ENCODE data around the gene LEMD3. TPM values are rescaled to one million over a fixed set of nuclear protein-coding genes. Genes with fewer than 3 reads are reported as not detected.
"Not testable (repeated sequence)": the region's sequence is repeated elsewhere in the genome, so short reads cannot be mapped to it uniquely, and the experiment has no call there.

LEMD3 gene
- total and polyA plus RNA-seq, 2 donors = 12.1 to 69.4 TPM

DNA sequence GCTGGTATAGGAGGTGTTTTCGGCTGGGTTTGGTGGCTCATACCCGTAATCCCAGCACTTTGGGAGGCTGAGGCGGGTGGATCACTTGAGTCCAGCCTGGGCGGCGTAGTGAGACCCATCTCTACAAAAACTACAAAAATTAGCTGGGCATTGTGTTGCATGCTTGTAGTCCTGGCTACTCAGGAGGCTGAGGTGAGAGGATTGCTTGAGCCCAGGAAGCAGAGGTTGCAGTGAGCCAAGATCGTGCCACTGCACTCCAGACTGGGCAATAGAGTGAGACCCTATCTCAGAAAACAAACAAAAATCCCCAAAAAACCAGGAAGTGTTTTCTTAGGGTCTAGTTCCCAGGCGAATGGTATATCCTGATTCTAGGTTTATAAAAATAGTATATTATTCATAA is 116.1 kb downstream of the LEMD3 start:
- not testable (repeated sequence) for H3K27ac ChIP-seq (ENCODE audit: low read depth); H3K36me3 ChIP-seq (ENCODE audit: insufficient read depth); DNase-seq (ENCODE audit: extremely low spot score); H3K4me3 ChIP-seq (ENCODE audit: low read depth, low read length); H3K4me1 ChIP-seq (ENCODE audit: insufficient read depth)
- 92% methylated on average over 7 of the region's 7 CpGs for WGBS

DNA sequence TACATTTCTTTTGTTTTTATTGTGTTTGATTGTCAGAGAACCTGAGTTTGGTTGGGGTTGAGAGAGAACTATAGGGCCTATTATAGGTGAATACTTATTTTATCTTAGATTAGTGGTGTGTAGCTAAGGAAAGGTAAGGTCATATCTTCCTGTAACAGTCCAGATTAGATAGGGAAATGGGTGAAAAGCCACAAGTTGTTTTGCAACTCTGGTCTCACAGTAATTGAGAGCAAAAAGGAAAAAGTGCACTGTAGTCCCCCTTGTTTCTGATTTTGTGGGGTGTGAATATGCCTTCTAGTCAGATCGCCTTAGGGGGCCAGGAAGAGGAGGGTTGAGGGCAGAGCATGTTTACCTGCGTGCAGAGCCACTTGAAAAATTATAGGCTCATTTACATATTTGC is 118.0 kb downstream of the LEMD3 start:
- DNase-seq (ENCODE audit: extremely low spot score) = no peak
- no peak overlapping the region for H3K4me3 ChIP-seq (ENCODE audit: low read depth, low read length)
- no peak overlapping the region for H3K27ac ChIP-seq (ENCODE audit: low read depth)
- H3K36me3 ChIP-seq (ENCODE audit: insufficient read depth) = no peaks in the 10 kb centered on the region
- no peaks in the 10 kb centered on the region for H3K4me1 ChIP-seq (ENCODE audit: insufficient read depth)
- WGBS = 77% methylated on average over 2 of the region's 2 CpGs

DNA sequence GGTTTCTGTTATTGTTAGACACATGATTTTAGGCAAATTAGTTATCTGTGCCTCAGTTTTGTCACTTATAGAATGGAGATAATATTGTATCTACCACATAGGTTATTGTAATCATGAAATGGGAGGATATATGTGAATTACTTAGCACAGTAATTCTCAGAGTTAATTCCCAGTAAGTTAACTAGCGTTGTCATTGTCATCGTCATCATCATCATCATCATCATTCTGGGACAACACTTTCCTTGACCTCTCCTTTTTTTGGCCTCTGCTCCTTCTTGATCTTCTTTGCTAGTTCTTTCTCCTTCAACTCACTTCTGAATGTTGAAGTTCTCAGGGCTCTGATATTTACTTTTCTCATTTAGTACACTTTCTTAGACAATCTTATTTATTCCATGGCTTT is 122.9 kb downstream of the LEMD3 start:
- no peak overlapping the region for H3K4me3 ChIP-seq (ENCODE audit: low read depth, low read length)
- no peaks in the 10 kb centered on the region for H3K36me3 ChIP-seq (ENCODE audit: insufficient read depth)
- DNase-seq (ENCODE audit: extremely low spot score) = no peak
- no peaks in the 10 kb centered on the region for H3K4me1 ChIP-seq (ENCODE audit: insufficient read depth)
- WGBS = 97% methylated on average over 2 of the region's 2 CpGs
- H3K27ac ChIP-seq (ENCODE audit: low read depth) = no peak overlapping the region

DNA sequence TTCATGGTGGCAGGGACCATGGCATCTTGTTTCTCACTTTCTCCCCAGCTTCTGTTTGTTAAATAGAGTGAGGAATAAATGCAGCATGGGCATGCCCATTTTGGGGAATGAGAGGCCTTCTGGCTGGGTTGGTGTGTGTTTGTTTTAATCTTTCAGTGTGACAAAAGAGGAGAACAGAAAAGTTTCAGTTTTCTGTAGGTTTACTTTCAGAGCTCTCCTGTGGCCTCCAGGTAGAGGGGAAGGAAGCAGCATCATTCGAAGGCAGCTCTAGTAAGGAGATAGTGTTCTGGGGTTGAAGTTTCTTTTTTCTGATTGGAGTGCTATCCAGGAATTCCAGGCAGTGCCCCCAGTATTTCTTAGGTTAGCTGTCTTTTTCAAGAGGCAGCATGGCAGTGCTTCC is 124.4 kb downstream of the LEMD3 start:
- 81% methylated on average over 1 of the region's 1 CpG for WGBS
- Histone ChIP-seq H3K27ac (ENCODE audit: low read depth) (no peak overlapping the region), H3K4me3 (ENCODE audit: low read depth, low read length) (no peak overlapping the region), H3K36me3 (ENCODE audit: insufficient read depth) (no peaks in the 10 kb centered on the region), H3K4me1 (ENCODE audit: insufficient read depth) (no peaks in the 10 kb centered on the region)
- DNase-seq (ENCODE audit: extremely low spot score) = no peak

DNA sequence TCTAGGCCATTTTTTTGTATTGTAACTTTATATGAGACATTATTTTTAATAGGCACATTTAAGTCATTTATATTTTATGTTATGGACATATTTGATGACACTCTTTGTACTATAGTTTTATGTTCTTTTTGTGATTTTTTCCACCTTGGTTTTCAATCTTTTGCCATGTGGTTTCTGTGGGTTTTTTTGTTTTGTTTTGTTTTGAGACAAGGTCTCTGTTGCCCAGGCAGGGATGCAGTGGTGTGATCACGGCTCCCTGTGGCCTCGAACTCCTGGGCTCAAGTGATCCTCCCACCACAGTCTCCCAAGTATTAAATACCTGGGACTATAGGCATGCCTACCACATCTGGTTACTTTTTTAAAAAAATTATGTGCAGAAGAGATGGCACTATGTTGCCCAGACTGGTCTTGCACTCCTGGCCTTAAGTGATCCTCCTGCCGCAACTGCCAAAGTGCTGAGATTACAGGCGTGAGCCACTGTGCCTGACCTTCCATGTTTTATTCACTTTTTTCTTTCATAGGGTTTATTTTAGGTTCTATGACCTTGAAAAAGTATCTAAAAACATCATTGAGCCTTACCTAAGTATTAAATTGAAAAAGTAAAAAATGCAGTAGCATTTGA is 125.4 kb downstream of the LEMD3 start:
- Histone ChIP-seq H3K27ac (ENCODE audit: low read depth) (no peak overlapping the region), H3K4me3 (ENCODE audit: low read depth, low read length) (no peak overlapping the region), H3K36me3 (ENCODE audit: insufficient read depth) (no peaks in the 10 kb centered on the region), H3K4me1 (ENCODE audit: insufficient read depth) (no peaks in the 10 kb centered on the region)
- DNase-seq (ENCODE audit: extremely low spot score) = no peak
- WGBS = 86% methylated on average over 4 of the region's 4 CpGs

DNA sequence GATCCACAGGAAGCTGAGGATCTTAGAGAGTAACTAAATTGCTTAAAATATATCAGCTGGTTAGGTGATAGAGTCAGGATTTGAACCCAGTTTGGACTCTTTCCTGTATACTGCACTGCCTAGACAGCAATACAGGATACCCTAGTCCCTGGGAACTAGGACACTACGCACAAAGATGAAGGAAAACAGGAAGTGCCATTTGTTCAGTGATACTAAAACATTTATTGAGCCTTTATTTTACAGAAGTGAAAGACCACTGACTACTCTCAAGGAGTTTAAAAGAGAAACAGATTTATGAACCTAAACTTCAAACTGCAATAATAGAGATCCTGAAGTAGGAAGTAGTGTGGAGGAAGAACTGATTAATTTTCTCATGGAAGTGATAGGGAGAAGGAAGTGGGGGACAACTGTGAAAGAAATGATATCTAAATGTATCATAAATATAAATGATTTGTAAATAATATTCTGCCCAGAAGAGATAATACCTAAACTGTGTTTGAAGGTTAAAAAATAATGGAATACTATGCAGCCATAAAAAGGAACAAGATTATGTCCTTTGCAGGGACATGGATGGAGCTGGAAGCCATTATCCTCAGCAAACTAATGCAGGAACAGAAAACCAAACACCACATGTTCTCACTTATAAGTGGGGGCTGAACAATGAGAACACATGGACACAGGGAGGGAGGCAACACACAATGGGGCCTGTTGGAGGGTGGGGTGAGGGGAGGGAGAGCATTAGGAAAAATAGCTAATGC is 127.3 kb downstream of the LEMD3 start:
- DNase-seq (ENCODE audit: extremely low spot score) = no peak
- WGBS = 84% methylated on average over 1 of the region's 1 CpG
- H3K4me1 ChIP-seq (ENCODE audit: insufficient read depth) = no peaks in the 10 kb centered on the region
- no peak overlapping the region for H3K4me3 ChIP-seq (ENCODE audit: low read depth, low read length)
- H3K27ac ChIP-seq (ENCODE audit: low read depth) = no peak overlapping the region
- H3K36me3 ChIP-seq (ENCODE audit: insufficient read depth) = no peaks in the 10 kb centered on the region

Other genes with a start within 250 kb of the LEMD3 start
- 2.9 TPM for gene WIF1, start 48.3 kb upstream of the LEMD3 start, total RNA-seq
- 1.9 TPM for gene WIF1, start 48.3 kb upstream of the LEMD3 start, polyA plus RNA-seq
- 143 TPM for gene MSRB3, start 109.1 kb downstream of the LEMD3 start, total RNA-seq
- 158 TPM for gene MSRB3, start 109.1 kb downstream of the LEMD3 start, polyA plus RNA-seq

Measured in urinary bladder (tissue), 4 donors.